NOMO-1 treated with DMSO at 0.1 percent for 48 hours (cell line): Measurements from ENCODE around the gene CCSER1.

Experiments used
- DNase-seq: peaks from one replicate; lab custom pipeline; 2025; ENCODE audit not compliant: unreplicated experiment; lab: John Stamatoyannopoulos, UW

The CCSER1 gene

GRCh38 chr4:90540536-90540935 lies 413.3 kb downstream of the CCSER1 start:
- DNase-seq: no peak

GRCh38 chr4:90542216-90542615 lies 415.0 kb downstream of the CCSER1 start:
- DNase-seq: no peak

- no peak for DNase-seq
Observed at GRCh38 chr4:90543419-90544170, 416.4 kb downstream of the CCSER1 start.

- DNase-seq: no peak
Observed at GRCh38 chr4:90544532-90545045, 417.4 kb downstream of the CCSER1 start.

- no peak for DNase-seq
Observed at GRCh38 chr4:90545380-90545779, 418.2 kb downstream of the CCSER1 start.

- DNase-seq: no peak
Observed at GRCh38 chr4:90546114-90546513, 418.9 kb downstream of the CCSER1 start.

GRCh38 chr4:90570615-90571014 lies 443.4 kb downstream of the CCSER1 start:
- no peak for DNase-seq

- DNase-seq: no peak
Observed at GRCh38 chr4:90572996-90573395, 445.8 kb downstream of the CCSER1 start.

- DNase-seq: no peak
Observed at GRCh38 chr4:90575371-90575770, 448.2 kb downstream of the CCSER1 start.

- no peak for DNase-seq
Observed at GRCh38 chr4:90580326-90580725, 453.1 kb downstream of the CCSER1 start.

- DNase-seq: no peak
Observed at GRCh38 chr4:90582087-90582486, 454.9 kb downstream of the CCSER1 start.

GRCh38 chr4:90584051-90584450 lies 456.9 kb downstream of the CCSER1 start:
- no peak for DNase-seq

- DNase-seq: no peak
Observed at GRCh38 chr4:90585961-90586360, 458.8 kb downstream of the CCSER1 start.

- no peak for DNase-seq
Observed at GRCh38 chr4:90586799-90587198, 459.6 kb downstream of the CCSER1 start.

- no peak for DNase-seq
Observed at GRCh38 chr4:90597927-90598326, 470.7 kb downstream of the CCSER1 start.

GRCh38 chr4:90598741-90599140 lies 471.5 kb downstream of the CCSER1 start:
- no peak for DNase-seq

GRCh38 chr4:90602726-90603125 lies 475.5 kb downstream of the CCSER1 start:
- DNase-seq: no peak

GRCh38 chr4:90603540-90603939 lies 476.3 kb downstream of the CCSER1 start:
- no peak for DNase-seq

GRCh38 chr4:90606781-90607180 lies 479.6 kb downstream of the CCSER1 start:
- DNase-seq: no peak

GRCh38 chr4:90614371-90614770 lies 487.2 kb downstream of the CCSER1 start:
- DNase-seq: no peak

- no peak for DNase-seq
Observed at GRCh38 chr4:90621080-90621479, 493.9 kb downstream of the CCSER1 start.

GRCh38 chr4:90624781-90625180 lies 497.6 kb downstream of the CCSER1 start:
- no peak for DNase-seq
